Ovary (tissue), 3 donors: ENCODE data around the gene TBC1D1.

Source experiments
- CTCF ChIP-seq, 3 donors: fragments of 450-650 bp in 2 of 3; fragments of 200-600 bp in 1 of 3; IDR thresholded peaks; one replicate each; pipeline versions ENCODE4 v1.5.1 to v1.8.0; 2016 to 2022; ENCODE audit warnings: antibody characterized with exemption in 3 of 3, mild to moderate bottlenecking in 1 of 3
- EP300 ChIP-seq: sonication (generic); formaldehyde crosslinking; IDR thresholded peaks from one replicate; pipeline ENCODE4 v1.6.1; 2017; ENCODE audit warnings: antibody characterized with exemption
- POLR2A ChIP-seq: fragments of 450-650 bp; IDR thresholded peaks from one replicate; pipeline ENCODE4 v1.6.1; 2017; ENCODE audit warnings: antibody characterized with exemption, mild to moderate bottlenecking, moderate library complexity
- donor health status: DM: no; HTN: no; CAD: no.

- TF ChIP-seq CTCF (IDR thresholded peaks at IDR 0.05) (no peak), POLR2A (no peak), EP300 (no peak)
These were observed 626 bp downstream of the TBC1D1 start for GRCh38 chr4:37891260-37892159.
